Measurements from ENCODE around the gene CYP39A1. TPM values are rescaled to one million over a fixed set of nuclear protein-coding genes. Genes with fewer than 3 reads are reported as not detected.

Gene CYP39A1
- total RNA-seq, 2 experiments from 2014 or later, result not detected

- ATAC-seq (no peak), DNase-seq (no peak)
- Mint-ChIP-seq H3K9me3 (ENCODE audit: insufficient read depth) (no peaks in the 10 kb centered on the region), H3K27me3 (ENCODE audit: low read depth) (peaks cover 8% of the 10 kb centered on the region), H3K4me1 (ENCODE audit: low read depth) (no peaks in the 10 kb centered on the region), H3K36me3 (ENCODE audit: low read depth) (no peaks in the 10 kb centered on the region), H3K27ac (no peak overlapping the region), H3K4me3 (no peak overlapping the region)
- POLR2A ChIA-PET, result no interaction called here
- CTCF ChIA-PET, result no interaction called here
These were observed 71.0 kb downstream of the CYP39A1 start for GRCh38 chr6:46581459-46582177.

GRCh38 chr6:46575530-46575929 is 77.1 kb downstream of the CYP39A1 start:
- Mint-ChIP-seq H3K27me3 (ENCODE audit: low read depth) (peaks cover 4% of the 10 kb centered on the region), H3K4me1 (ENCODE audit: low read depth) (peaks cover 4% of the 10 kb centered on the region), H3K9me3 (ENCODE audit: insufficient read depth) (no peaks in the 10 kb centered on the region), H3K4me3 (no peak overlapping the region), H3K27ac (no peak overlapping the region), H3K36me3 (ENCODE audit: low read depth) (no peaks in the 10 kb centered on the region)
- ATAC-seq, result no peak
- ChIA-PET CTCF (no interaction called here), POLR2A (no interaction called here)
- no peak for DNase-seq

GRCh38 chr6:46573140-46573539 is 79.5 kb downstream of the CYP39A1 start:
- DNase-seq, result no peak
- no peaks in the 10 kb centered on the region for H3K9me3 Mint-ChIP-seq (ENCODE audit: insufficient read depth)
- peaks cover 4% of the 10 kb centered on the region for H3K4me1 Mint-ChIP-seq (ENCODE audit: low read depth)
- peaks cover 7% of the 10 kb centered on the region for H3K27me3 Mint-ChIP-seq (ENCODE audit: low read depth)
- CTCF ChIA-PET, result no interaction called here
- no peak for ATAC-seq
- H3K36me3 Mint-ChIP-seq (ENCODE audit: low read depth), result no peaks in the 10 kb centered on the region
- POLR2A ChIA-PET, result no interaction called here
- H3K27ac Mint-ChIP-seq, result no peak overlapping the region
- H3K4me3 Mint-ChIP-seq, result no peak overlapping the region

- POLR2A ChIA-PET, result no interaction called here
- ATAC-seq (no peak), DNase-seq (no peak)
- CTCF ChIA-PET, result no interaction called here
- Mint-ChIP-seq H3K4me3 (no peak overlapping the region), H3K27ac (no peak overlapping the region), H3K36me3 (ENCODE audit: low read depth) (no peaks in the 10 kb centered on the region), H3K27me3 (ENCODE audit: low read depth) (peaks cover 4% of the 10 kb centered on the region), H3K4me1 (ENCODE audit: low read depth) (no peaks in the 10 kb centered on the region), H3K9me3 (ENCODE audit: insufficient read depth) (no peaks in the 10 kb centered on the region)
These were observed 87.1 kb downstream of the CYP39A1 start for GRCh38 chr6:46565531-46565930.

GRCh38 chr6:46563924-46564323 is 88.7 kb downstream of the CYP39A1 start:
- Mint-ChIP-seq H3K36me3 (ENCODE audit: low read depth) (no peaks in the 10 kb centered on the region), H3K4me3 (no peak overlapping the region), H3K27me3 (ENCODE audit: low read depth) (no peaks in the 10 kb centered on the region), H3K27ac (no peak overlapping the region), H3K9me3 (ENCODE audit: insufficient read depth) (no peaks in the 10 kb centered on the region), H3K4me1 (ENCODE audit: low read depth) (no peaks in the 10 kb centered on the region)
- ChIA-PET POLR2A (no interaction called here), CTCF (no interaction called here)
- ATAC-seq, result no peak
- DNase-seq, result no peak

GRCh38 chr6:46556053-46556452 is 96.6 kb downstream of the CYP39A1 start:
- Mint-ChIP-seq H3K9me3 (ENCODE audit: insufficient read depth) (no peaks in the 10 kb centered on the region), H3K27me3 (ENCODE audit: low read depth) (peaks cover 12% of the 10 kb centered on the region), H3K4me1 (ENCODE audit: low read depth) (no peaks in the 10 kb centered on the region), H3K36me3 (ENCODE audit: low read depth) (no peaks in the 10 kb centered on the region), H3K27ac (no peak overlapping the region), H3K4me3 (no peak overlapping the region)
- ATAC-seq (no peak), DNase-seq (no peak)
- CTCF ChIA-PET, result no interaction called here
- POLR2A ChIA-PET, result no interaction called here

- ChIA-PET POLR2A (no interaction called here), CTCF (no interaction called here)
- no peak for ATAC-seq
- Mint-ChIP-seq H3K27me3 (ENCODE audit: low read depth) (peaks cover 12% of the 10 kb centered on the region), H3K4me3 (no peak overlapping the region), H3K36me3 (ENCODE audit: low read depth) (no peaks in the 10 kb centered on the region), H3K4me1 (ENCODE audit: low read depth) (no peaks in the 10 kb centered on the region), H3K27ac (no peak overlapping the region), H3K9me3 (ENCODE audit: insufficient read depth) (no peaks in the 10 kb centered on the region)
- no peak for DNase-seq
These were observed 97.5 kb downstream of the CYP39A1 start for GRCh38 chr6:46555129-46555528.

GRCh38 chr6:46549155-46549554 is 103.5 kb downstream of the CYP39A1 start:
- Mint-ChIP-seq H3K4me1 (ENCODE audit: low read depth) (no peaks in the 10 kb centered on the region), H3K4me3 (no peak overlapping the region), H3K36me3 (ENCODE audit: low read depth) (no peaks in the 10 kb centered on the region), H3K27me3 (ENCODE audit: low read depth) (peaks cover 3% of the 10 kb centered on the region), H3K9me3 (ENCODE audit: insufficient read depth) (no peaks in the 10 kb centered on the region), H3K27ac (no peak overlapping the region)
- ATAC-seq, result no peak
- POLR2A ChIA-PET, result no interaction called here
- no peak for DNase-seq
- CTCF ChIA-PET, result no interaction called here

GRCh38 chr6:46541556-46541955 is 111.1 kb downstream of the CYP39A1 start:
- H3K27me3 Mint-ChIP-seq (ENCODE audit: low read depth), result no peaks in the 10 kb centered on the region
- no peak overlapping the region for H3K4me3 Mint-ChIP-seq
- no peaks in the 10 kb centered on the region for H3K36me3 Mint-ChIP-seq (ENCODE audit: low read depth)
- DNase-seq (no peak), ATAC-seq (no peak)
- H3K9me3 Mint-ChIP-seq (ENCODE audit: insufficient read depth), result no peaks in the 10 kb centered on the region
- CTCF ChIA-PET, result no interaction called here
- no peak overlapping the region for H3K27ac Mint-ChIP-seq
- no peaks in the 10 kb centered on the region for H3K4me1 Mint-ChIP-seq (ENCODE audit: low read depth)
- POLR2A ChIA-PET, result no interaction called here

GRCh38 chr6:46539866-46540265 is 112.8 kb downstream of the CYP39A1 start:
- no peaks in the 10 kb centered on the region for H3K27me3 Mint-ChIP-seq (ENCODE audit: low read depth)
- ChIA-PET CTCF (no interaction called here), POLR2A (no interaction called here)
- H3K27ac Mint-ChIP-seq, result no peak overlapping the region
- no peak overlapping the region for H3K4me3 Mint-ChIP-seq
- no peak for DNase-seq
- no peaks in the 10 kb centered on the region for H3K9me3 Mint-ChIP-seq (ENCODE audit: insufficient read depth)
- ATAC-seq, result no peak
- H3K36me3 Mint-ChIP-seq (ENCODE audit: low read depth), result no peaks in the 10 kb centered on the region
- no peaks in the 10 kb centered on the region for H3K4me1 Mint-ChIP-seq (ENCODE audit: low read depth)

GRCh38 chr6:46538800-46539480 is 113.7 kb downstream of the CYP39A1 start:
- no peak overlapping the region for H3K27ac Mint-ChIP-seq
- no peak overlapping the region for H3K4me3 Mint-ChIP-seq
- ChIA-PET CTCF (no interaction called here), POLR2A (no interaction called here)
- no peaks in the 10 kb centered on the region for H3K36me3 Mint-ChIP-seq (ENCODE audit: low read depth)
- no peaks in the 10 kb centered on the region for H3K9me3 Mint-ChIP-seq (ENCODE audit: insufficient read depth)
- no peaks in the 10 kb centered on the region for H3K27me3 Mint-ChIP-seq (ENCODE audit: low read depth)
- DNase-seq (no peak), ATAC-seq (no peak)
- no peaks in the 10 kb centered on the region for H3K4me1 Mint-ChIP-seq (ENCODE audit: low read depth)

GRCh38 chr6:46530896-46531295 is 121.7 kb downstream of the CYP39A1 start:
- no peak for DNase-seq
- H3K4me3 Mint-ChIP-seq, result no peak overlapping the region
- H3K36me3 Mint-ChIP-seq (ENCODE audit: low read depth), result no peaks in the 10 kb centered on the region
- no peaks in the 10 kb centered on the region for H3K4me1 Mint-ChIP-seq (ENCODE audit: low read depth)
- ChIA-PET POLR2A (no interaction called here), CTCF (no interaction called here)
- peaks cover 6% of the 10 kb centered on the region for H3K27me3 Mint-ChIP-seq (ENCODE audit: low read depth)
- ATAC-seq, result no peak
- no peaks in the 10 kb centered on the region for H3K9me3 Mint-ChIP-seq (ENCODE audit: insufficient read depth)
- no peak overlapping the region for H3K27ac Mint-ChIP-seq
